GM21786 (cell line): ENCODE results near the gene OSBPL10.
"Not testable (repeated sequence)": the region's sequence is repeated elsewhere in the genome, so short reads cannot be mapped to it uniquely, and the experiment has no call there.

Source experiments
- ATAC-seq: cut with Tn5 transposase; IDR thresholded peaks from one replicate; pipeline ENCODE4 v1.9.1; 2021; ENCODE audit not compliant: unreplicated experiment

OSBPL10 gene

GRCh38 chr3:31714495-31715280 is 266.4 kb downstream of the OSBPL10 start:
- no peak for ATAC-seq

GRCh38 chr3:31713816-31714215 is 267.2 kb downstream of the OSBPL10 start:
- ATAC-seq: no peak

GRCh38 chr3:31710123-31710803 is 270.8 kb downstream of the OSBPL10 start:
- no peak for ATAC-seq

- no peak for ATAC-seq
These were observed 271.5 kb downstream of the OSBPL10 start for GRCh38 chr3:31709526-31709925.

GRCh38 chr3:31709005-31709404 is 272.1 kb downstream of the OSBPL10 start:
- no peak for ATAC-seq

- no peak for ATAC-seq
These were observed 273.8 kb downstream of the OSBPL10 start for GRCh38 chr3:31707286-31707685.

DNA sequence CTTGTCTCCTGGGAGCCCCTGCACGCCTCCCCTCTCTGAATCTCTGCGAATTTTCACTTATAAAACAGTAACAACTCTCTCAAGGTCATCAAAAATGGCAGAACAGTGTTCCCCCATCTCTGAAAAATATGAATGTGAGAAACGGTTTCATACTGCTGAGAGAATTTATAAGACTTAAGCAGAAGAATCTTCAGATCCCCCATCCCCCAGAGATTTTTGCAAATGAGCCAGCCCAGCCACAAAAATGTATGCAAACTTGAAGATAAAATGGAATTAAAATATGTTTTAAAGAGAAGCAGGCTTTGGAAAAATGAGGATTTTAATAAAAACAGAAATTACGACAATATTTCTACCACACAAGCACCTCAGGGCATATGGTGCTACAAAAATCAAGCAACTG is 275.3 kb downstream of the OSBPL10 start:
- ATAC-seq: no peak

DNA sequence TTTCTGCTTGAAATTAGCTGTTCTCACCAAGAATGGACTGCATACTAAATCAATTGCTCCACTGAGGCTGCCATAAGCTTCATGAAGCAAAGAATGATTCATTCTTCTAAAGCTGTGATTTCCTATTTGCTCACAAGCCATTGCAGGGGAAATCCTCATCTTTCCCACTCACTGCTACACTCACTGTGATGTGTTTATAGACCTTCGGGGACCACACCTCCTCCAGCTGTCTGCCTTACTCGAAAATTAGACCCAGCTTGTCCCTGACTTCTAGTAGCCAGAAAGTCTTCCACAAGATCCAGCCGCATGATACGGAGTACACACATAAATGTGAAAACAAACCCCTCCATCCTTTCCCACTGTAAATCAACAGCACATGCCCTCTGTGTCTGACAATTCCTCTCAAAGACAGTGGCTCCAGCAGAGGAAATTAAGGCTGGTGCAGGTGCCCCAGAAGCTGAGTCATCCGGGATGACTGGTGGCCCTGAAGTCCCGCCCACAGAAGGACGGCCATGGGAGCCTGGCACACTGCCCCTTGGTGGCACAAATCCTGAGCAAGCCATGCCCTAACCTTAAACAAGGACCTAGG is 276.4 kb downstream of the OSBPL10 start:
- no peak for ATAC-seq

GRCh38 chr3:31704156-31704555 is 276.9 kb downstream of the OSBPL10 start:
- ATAC-seq: no peak

DNA sequence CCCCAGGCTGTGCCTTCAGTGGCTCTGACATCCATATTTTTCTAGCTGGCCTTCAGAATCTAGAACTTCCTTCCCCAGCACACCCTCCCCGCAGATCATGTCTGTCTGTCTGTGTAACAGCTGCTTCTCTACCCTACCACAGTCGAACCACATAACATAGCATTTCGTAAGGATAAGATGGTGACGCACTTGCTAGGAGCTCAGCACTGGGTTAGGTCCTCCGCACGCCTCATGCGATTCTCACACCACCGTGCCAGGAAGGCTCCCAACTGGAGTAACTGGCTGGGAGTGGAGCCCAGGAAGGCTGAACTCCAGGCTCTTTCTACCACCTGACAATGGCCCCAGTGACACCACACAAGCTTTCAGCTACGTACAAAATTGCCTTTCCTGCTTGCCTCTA is 279.8 kb downstream of the OSBPL10 start:
- ATAC-seq: no peak

DNA sequence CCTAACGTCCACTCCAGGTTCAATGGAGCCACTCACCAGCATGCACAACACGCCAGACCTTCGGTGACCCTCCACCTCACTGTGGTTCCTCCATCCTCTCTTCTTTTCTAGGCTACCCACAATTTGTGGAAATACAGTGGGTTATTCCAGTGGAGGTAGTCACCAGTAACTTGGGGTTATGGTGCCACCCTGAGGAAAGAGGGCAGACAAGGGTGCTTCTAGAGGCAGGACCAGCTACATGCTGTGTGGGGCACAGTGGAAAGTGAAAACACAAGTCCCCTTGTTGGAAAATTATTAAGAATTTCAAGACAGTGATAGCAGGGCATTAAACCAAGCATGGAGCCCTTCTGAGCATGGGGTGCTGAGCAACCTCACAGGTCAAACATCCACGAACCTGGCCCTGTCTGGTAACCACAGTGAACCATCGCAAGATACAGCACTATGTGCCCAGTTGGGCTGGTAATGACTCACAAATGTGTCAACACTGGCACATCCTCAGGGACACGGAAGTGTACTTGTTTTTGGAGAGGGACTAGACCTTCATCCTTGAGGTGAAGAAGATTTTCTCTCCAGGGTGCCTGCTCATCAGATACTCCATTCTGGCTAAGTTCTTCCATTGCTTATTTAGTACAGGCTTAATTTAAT is 281.6 kb downstream of the OSBPL10 start:
- no peak for ATAC-seq

GRCh38 chr3:31696815-31697548 is 284.1 kb downstream of the OSBPL10 start:
- no peak for ATAC-seq

DNA sequence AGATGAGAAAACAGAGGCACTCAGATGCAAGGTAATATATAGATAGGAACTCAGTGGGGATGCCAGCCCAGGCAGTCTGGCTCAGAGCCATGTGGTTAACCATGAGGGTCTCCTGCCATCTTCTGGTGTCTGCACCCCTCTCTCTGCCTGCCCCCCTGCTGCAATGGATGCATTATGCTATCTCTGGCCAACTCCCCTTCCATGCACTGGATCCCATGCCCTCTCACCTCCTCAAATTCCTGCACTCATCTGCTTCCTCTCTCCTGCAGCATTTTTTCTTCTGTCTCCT is 285.1 kb downstream of the OSBPL10 start:
- no peak for ATAC-seq

- ATAC-seq: peak; percentile 45
These were observed 285.6 kb downstream of the OSBPL10 start for GRCh38 chr3:31695280-31696008.

DNA sequence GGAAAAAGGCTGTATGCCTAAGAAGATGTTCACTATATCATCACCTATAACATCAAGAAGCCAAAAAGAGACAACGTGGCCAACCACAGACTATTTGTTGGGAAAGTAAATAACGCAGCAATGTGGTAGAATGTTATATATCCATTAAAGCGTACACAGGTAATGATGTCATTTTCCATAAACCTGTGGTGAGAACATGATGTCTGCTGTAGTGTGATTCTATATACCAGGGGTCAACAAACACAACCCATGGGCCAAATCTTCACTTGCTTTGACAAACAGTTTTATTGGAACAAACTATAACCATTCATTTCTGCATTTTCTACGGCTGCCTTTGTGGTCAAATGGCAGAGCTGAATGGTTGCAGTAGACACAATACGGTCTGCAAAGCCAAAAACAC is 287.7 kb downstream of the OSBPL10 start:
- no peak for ATAC-seq

DNA sequence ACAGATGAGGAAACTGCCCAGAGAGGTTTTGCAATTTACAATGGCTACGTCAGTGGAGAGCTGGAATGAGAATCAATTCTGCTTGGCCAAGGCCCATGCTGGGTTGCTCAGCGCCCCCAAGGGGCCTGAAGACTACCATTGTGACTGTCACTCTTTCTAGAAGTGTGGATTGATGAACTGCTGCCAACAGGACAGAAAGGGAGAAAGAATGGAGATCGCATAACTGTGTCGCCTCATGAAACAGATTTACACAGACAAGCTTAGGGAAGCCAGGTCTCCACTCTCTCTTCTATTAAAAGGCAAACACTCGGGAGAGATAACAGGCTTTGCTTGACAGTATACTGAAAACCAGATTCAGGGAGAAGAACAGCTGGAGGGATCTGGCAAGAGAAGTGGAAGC is 288.3 kb downstream of the OSBPL10 start:
- no peak for ATAC-seq

GRCh38 chr3:31690771-31691170 is 290.3 kb downstream of the OSBPL10 start:
- no peak for ATAC-seq

- ATAC-seq: not testable (repeated sequence)
These were observed 291.5 kb downstream of the OSBPL10 start for GRCh38 chr3:31689523-31689922.

GRCh38 chr3:31688984-31689383 is 292.1 kb downstream of the OSBPL10 start:
- no peak for ATAC-seq

DNA sequence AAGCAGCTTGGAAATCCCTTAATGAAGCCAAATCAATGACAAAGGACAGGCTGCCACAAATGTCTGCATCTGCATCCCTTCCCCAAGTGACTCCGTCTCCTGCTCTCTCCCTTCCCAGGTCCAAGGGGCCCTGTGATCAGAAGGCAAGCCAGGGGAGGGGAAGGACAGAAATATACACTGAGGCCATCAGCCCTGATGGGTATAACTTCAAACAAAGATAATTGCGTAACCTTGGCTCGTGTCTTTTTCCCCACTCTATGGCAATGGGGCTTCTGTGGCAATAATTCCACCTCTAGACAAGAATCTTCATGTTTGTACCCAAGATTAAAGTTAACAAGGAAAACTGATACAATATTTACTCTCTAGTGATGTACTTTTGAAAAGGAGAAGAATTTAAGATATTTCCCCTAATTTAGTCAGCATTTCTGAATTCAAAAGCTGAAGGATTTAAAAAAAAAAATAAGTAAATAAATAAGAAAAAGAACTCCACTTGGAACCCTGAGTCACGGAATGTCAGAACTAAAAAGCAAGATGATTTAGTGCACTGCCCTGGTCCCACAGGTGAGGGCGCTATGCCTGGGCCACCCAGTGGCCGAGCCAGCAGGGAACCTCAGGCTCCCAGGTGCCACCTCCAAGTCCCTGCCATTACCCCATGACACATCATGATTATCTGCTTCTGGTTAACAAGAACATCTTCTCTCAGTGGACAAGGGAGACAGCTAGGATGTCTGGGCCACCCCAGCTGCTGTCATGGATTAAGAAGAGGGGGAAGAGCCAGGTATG is 293.9 kb downstream of the OSBPL10 start:
- no peak for ATAC-seq
